ENCODE data around the gene WDR70.
"Not testable (repeated sequence)": the region's sequence is repeated elsewhere in the genome, so short reads cannot be mapped to it uniquely, and the experiment has no call there.

Gene WDR70

GRCh38 chr5:37451991-37452390 lies 72.9 kb downstream of the WDR70 start:
- DNase-seq (ENCODE audit: extremely low spot score, insufficient read length, low read depth); FAIRE-seq: not testable (repeated sequence)

- not testable (repeated sequence) for FAIRE-seq; DNase-seq (ENCODE audit: extremely low spot score, insufficient read length, low read depth)
These were observed 74.1 kb downstream of the WDR70 start for GRCh38 chr5:37453252-37453651.

DNA sequence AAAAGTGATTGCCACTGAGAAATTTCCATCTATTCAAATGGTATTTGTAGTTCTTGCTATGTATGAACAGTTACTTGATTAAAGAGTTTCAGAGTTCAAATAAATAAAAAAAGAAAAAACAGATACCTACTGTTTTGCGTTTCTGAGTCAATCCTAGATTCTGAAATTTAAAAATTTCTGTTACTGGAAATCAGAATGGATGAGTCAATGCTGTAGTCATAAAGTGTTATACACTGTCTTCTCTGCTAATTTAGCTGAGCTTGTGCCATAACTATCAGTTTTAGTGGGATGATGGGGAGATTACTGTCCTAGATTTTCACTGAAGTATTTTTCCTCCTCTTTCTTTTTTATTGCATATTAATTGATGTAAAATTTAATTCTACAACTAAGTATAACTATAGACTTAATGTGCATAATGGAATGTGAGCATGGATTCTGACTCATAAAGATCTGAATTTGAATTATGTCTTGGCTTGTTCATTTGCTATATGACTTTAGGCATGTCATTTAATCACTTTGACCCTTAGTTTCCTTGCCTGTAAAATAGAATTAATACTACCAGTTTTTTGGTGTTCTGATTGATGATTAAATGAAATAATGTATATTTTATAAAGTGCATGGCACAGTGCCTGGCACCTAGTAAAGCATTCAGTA lies 75.4 kb downstream of the WDR70 start:
- DNase-seq (ENCODE audit: extremely low spot score, insufficient read length, low read depth); FAIRE-seq: not testable (repeated sequence)

- FAIRE-seq; DNase-seq (ENCODE audit: extremely low spot score, insufficient read length, low read depth): not testable (repeated sequence)
These were observed 84.3 kb downstream of the WDR70 start for GRCh38 chr5:37463191-37464051.

GRCh38 chr5:37464581-37464980 lies 85.5 kb downstream of the WDR70 start:
- FAIRE-seq; DNase-seq (ENCODE audit: extremely low spot score, insufficient read length, low read depth): not testable (repeated sequence)

DNA sequence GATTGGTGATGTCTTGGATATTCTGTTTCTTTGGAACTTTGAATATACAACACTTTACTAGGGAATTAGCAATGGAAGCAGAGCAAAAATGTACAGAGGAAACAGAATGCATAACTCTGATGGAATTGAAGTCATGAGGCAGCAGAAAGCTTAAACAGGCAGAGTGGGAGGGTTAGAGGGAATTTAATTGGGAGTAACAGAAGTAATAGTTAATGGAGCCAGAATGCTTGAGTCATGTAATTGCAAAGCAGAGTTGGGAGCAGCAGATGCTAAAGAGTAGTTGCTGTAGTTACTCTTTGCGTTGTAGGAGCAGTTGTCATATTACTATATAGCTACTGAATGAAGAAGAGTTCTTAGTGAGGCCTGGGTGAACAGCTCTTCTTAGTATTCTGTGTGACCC lies 90.3 kb downstream of the WDR70 start:
- not testable (repeated sequence) for FAIRE-seq; DNase-seq (ENCODE audit: extremely low spot score, insufficient read length, low read depth)

DNA sequence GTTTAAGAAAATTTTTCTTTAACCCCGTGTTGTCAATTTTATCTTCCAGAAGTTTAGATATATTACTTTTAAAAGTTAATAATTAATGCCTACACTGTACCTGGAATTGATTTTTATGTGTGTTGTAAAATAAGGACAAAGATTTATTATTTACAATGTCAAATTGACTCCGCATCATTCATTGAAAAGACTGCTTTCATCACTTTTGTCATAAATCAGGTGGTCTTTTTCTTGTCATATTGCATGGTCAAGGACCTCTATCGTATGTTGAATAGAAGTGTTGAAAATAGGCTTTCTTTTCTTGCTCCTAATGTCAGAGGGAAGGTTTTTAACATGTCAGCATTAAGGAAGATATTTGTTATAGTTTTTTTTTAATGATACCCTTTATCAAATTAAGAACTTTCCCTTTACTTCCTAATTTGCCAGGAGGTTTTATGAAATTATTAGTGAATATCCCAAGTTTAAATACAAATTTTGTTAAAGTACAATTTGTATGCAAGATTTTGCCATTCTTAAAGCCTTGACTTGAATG lies 92.6 kb downstream of the WDR70 start:
- no peak for FAIRE-seq
- DNase-seq (ENCODE audit: extremely low spot score, insufficient read length, low read depth) = no peak

- FAIRE-seq = no peak
- DNase-seq (ENCODE audit: extremely low spot score, insufficient read length, low read depth) = no peak
These were observed 98.3 kb downstream of the WDR70 start for GRCh38 chr5:37477426-37477825.

GRCh38 chr5:37478121-37478894 lies 99.2 kb downstream of the WDR70 start:
- DNase-seq (ENCODE audit: extremely low spot score, insufficient read length, low read depth) = no peak
- FAIRE-seq = no peak

- not testable (repeated sequence) for FAIRE-seq; DNase-seq (ENCODE audit: extremely low spot score, insufficient read length, low read depth)
These were observed 102.3 kb downstream of the WDR70 start for GRCh38 chr5:37481395-37481794.

DNA sequence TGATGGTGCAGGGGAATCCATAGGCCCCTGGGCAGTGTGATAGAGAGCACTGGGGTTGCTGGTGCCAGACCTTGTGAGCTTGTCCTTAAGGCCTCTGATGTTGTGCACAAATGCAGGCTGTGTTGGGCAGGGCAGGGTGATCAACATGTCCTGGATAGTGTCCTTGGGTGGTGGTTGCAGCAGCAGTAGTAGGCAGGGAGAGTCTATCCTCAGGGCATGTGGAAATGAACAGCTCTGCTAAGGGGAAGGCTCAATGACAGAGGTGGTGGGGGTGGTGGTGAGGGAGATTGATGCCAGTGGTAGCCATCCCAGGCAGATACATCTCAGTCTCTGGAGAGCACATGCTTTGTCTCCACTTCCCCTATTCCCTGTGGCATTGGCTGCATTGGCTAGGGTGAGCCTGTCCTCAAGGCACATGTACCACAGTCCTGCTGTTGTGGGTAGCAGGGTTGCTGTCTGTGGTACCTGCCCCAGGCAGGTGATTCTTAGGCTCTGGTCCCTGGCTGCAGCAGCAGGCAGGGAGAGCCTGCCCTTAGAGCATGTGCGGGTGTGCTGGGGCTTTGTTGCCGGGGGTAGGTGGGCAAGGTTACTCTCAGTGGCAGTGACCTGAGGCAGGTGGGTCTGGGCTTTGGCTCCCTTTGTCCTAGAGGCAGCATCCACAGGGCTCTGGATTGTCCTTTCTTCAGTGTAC lies 111.1 kb downstream of the WDR70 start:
- no peak for DNase-seq (ENCODE audit: extremely low spot score, insufficient read length, low read depth)
- no peak for FAIRE-seq

GRCh38 chr5:37490931-37491330 lies 111.8 kb downstream of the WDR70 start:
- DNase-seq (ENCODE audit: extremely low spot score, insufficient read length, low read depth) (no peak), FAIRE-seq (no peak)

DNA sequence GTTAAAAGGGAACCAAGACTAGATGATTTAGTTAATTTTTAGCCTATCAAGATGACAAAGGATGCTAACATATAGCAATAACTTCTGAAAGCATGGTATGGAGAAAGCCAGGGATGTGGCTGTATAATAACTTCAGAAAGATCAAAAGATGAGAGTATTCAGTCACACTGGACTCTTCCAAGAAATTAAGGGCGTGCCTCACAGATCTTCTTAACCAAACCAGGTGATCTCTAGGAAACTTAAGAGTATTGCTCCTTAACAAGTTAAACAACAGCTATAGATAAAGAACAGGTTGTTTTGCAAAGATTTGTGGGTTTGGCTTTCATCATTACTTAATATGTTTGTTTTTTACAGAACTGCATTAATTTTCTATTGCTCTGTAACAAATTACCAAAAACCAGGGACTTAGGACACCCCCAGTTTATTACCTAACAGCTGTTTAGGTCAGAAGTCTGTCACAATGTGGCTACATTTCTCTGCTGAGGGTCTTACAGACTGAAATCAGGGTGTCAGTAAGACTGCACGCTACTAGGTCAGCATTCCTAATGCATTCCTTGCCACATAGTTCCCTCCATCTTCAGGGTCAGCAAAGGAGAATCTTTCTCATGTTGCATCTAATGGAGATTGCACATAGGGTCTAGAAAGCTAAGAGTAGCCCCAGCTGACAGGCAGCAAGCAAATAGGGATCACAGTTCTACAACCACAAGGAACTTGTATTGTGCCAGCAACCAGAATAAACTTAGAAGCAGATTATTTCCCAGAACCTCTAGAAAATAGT lies 113.8 kb downstream of the WDR70 start:
- no peak for DNase-seq (ENCODE audit: extremely low spot score, insufficient read length, low read depth)
- FAIRE-seq = no peak

DNA sequence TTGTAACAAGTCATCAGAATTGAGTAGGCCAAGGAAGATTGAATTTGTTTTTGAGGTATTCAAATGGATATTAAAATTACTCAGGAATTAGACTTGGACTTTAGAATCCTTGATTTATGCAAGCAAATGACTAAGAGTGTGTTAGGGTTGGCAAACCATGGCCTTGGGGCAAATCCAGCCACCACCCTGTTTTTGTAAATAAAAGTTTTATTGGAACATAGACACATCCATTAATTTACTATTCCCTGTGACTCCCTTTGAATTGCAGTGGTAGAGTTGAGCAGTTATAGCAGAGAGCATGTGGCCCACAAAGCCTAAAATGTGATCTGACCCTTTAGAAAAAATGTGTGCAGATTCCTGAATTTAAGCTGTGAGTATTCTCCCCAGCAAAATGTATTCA lies 115.6 kb downstream of the WDR70 start:
- DNase-seq (ENCODE audit: extremely low spot score, insufficient read length, low read depth) (no peak), FAIRE-seq (no peak)

GRCh38 chr5:37495210-37495609 lies 116.1 kb downstream of the WDR70 start:
- no peak for DNase-seq (ENCODE audit: extremely low spot score, insufficient read length, low read depth)
- no peak for FAIRE-seq

- DNase-seq (ENCODE audit: extremely low spot score, insufficient read length, low read depth) = no peak
- no peak for FAIRE-seq
These were observed 116.7 kb downstream of the WDR70 start for GRCh38 chr5:37495668-37496347.

GRCh38 chr5:37496902-37497445 lies 117.9 kb downstream of the WDR70 start:
- FAIRE-seq (no peak), DNase-seq (ENCODE audit: extremely low spot score, insufficient read length, low read depth) (no peak)

DNA sequence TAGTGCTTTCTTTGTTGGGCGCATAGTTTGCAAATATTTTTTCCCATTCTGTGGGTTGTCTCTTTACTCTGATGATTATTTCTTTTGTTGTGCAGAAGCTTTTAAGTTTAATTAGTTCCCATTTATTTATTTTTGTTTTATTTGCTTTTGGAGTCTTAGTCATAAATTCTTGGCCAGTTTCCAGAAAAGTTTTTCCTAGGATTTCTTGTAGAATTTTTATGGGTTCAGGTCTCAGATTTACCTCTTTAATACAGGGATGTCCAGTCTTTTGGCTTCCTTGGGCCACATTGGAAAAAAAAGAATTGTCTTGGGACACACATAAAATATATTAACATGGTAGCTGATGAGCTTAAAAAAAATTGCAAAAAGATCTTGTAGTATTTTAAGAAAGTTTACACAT lies 122.0 kb downstream of the WDR70 start:
- DNase-seq (ENCODE audit: extremely low spot score, insufficient read length, low read depth) = no peak
- FAIRE-seq = no peak
